Activated naive CD4-positive, alpha-beta T cell treated with anti-CD3 and anti-CD28 coated beads, Interleukin-2, amount 10 ng/mL, durations not matched to agents 7 days and 5 days (primary cell): ENCODE data around the gene SMCR8.
A peak's percentile ranks its signal among the peaks of the same experiment; 100 is the strongest.
"Not testable (repeated sequence)": the region's sequence is repeated elsewhere in the genome, so short reads cannot be mapped to it uniquely, and the experiment has no call there.

Source experiments
- CTCF ChIA-PET: fragments of 350-600 bp; sonication (Branson Sonifier 250); formaldehyde crosslinking; loops from one replicate; lab custom pipeline; 2021; ENCODE audit warnings: antibody characterized with exemption; lab: Charles Lee
- DNase-seq: peaks from one replicate; pipeline ENCODE4 v3.0.0-alpha.2; 2020
- H3K27ac Mint-ChIP-seq: one replicate; pipeline ENCODE4 v1.8.0; 2021; ENCODE audit warnings: mild to moderate bottlenecking, moderate library complexity, mixed read lengths
- H3K27me3 Mint-ChIP-seq: one replicate; pipeline ENCODE4 v1.8.0; 2021; ENCODE audit warnings: mild to moderate bottlenecking, mixed read lengths
- H3K36me3 Mint-ChIP-seq: one replicate; pipeline ENCODE4 v1.8.0; 2021; ENCODE audit warnings: mixed read lengths
- H3K4me1 Mint-ChIP-seq: one replicate; pipeline ENCODE4 v1.8.0; 2021; ENCODE audit warnings: mixed read lengths
- H3K4me3 Mint-ChIP-seq: one replicate; pipeline ENCODE4 v1.8.0; 2021; ENCODE audit warnings: mild to moderate bottlenecking, moderate library complexity, mixed read lengths
- H3K9me3 Mint-ChIP-seq: one replicate; pipeline ENCODE4 v1.8.0; 2021; ENCODE audit warnings: mixed read lengths

The SMCR8 gene

DNA sequence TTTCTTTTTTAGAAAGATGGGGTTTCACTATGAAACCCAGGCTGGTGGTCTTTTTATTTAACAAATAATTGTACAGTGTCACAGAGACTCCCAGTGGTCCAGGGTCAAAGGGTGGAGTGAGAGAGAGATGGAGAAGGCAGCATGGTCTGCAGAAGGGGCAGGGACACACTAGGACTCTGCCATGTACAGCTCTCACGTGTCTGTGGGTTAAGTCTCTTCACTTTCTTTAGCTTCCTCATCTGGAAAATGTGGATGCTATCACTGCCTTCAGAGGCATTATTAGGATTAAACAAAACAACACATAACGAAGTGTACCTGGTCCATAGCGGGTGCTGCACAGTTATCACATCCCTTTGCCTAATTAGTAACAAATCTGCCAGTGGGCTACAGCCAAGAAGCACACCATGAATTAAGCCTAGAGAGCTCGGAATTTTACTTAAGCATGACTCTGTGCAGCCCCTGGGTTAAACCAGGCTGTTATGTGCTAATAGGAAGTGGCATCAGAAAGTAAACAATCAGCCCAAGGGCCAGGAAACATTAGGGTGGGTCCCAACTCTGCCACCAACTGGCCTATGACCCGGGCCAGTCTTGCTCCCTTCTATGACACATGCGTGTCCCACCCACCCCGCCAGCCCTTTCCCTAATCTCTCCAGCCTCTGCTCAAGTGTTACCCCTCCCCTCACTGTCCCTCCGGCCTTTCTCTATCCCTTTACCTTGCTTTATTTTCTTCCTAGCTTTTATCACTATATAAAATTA, 14.2 kb upstream of the SMCR8 start:
- Mint-ChIP-seq H3K27ac (no peak overlapping the region), H3K36me3 (peaks cover 44% of the 10 kb centered on the region)
- CTCF ChIA-PET, result no interaction called here

DNA sequence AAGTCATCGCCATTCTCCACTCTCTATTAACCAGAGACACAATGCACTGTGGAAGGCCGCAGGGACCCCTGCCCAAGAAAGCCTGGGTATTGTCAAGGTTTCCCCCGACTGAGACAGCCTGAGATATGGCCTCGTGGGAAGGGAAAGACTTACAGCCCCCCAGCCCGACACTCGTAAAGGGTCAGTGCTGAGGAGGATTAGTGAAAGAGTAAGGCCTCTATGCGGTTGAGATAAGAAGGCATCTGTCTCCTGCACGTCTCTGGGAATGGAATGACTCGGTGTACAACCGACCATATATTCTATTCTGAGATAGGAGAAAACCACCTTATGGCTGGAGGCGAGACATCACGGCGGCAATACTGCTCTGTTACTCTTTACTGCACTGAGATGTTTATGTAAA, 11.9 kb upstream of the SMCR8 start:
- H3K4me3 Mint-ChIP-seq, H3K27me3 Mint-ChIP-seq, H3K4me1 Mint-ChIP-seq, CTCF ChIA-PET, H3K27ac Mint-ChIP-seq, H3K9me3 Mint-ChIP-seq, DNase-seq: not testable (repeated sequence)
- H3K36me3 Mint-ChIP-seq, result peaks cover 46% of the 10 kb centered on the region

More for the DNA sequence above, 14.2 kb upstream of the SMCR8 start:
- H3K9me3 Mint-ChIP-seq, result no peaks in the 10 kb centered on the region
- H3K27me3 Mint-ChIP-seq, result no peaks in the 10 kb centered on the region
- H3K4me1 Mint-ChIP-seq, result no peaks in the 10 kb centered on the region
- no peak for DNase-seq
- no peak overlapping the region for H3K4me3 Mint-ChIP-seq

GRCh38 chr17:18309202-18309601, 5.9 kb upstream of the SMCR8 start:
- peaks cover 38% of the 10 kb centered on the region for H3K36me3 Mint-ChIP-seq
- DNase-seq, result no peak
- no peaks in the 10 kb centered on the region for H3K9me3 Mint-ChIP-seq
- H3K27me3 Mint-ChIP-seq, result no peaks in the 10 kb centered on the region
- H3K4me3 Mint-ChIP-seq, result no peak overlapping the region
- peaks cover 32% of the 10 kb centered on the region for H3K4me1 Mint-ChIP-seq
- CTCF ChIA-PET, result no interaction called here
- H3K27ac Mint-ChIP-seq, result no peak overlapping the region

DNA sequence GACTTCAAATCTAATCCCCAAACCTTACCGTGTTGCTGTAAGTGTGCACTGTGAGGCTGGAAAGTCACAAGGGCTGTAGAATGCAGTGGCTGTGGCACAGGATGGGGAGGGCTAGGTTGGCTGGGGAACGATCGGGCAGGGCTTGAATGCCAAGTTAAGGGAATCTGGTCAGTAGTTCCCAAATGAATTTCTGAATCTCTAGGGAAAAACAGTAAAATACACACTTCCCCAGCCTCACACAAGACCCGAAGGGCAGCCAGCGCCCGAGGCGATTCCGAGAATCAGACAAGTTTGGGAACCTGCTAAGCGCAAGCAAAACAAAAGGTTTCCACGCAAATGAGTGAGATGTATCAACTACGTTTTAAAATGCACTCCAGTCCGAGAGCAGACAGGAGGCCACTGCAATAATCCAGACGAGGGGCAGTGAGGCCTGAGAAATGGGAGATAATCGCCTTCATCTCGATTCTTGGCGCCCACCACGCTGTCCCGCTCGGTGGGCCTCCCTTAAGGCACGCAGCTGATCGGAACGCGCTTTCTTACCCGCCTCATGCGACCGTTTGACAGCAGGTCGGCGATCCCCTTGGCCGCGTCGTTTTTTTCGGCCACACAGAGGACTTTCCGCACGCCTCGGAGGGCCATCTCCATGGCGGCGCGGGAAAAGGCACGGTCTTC, 898 bp upstream of the SMCR8 start:
- no peak for DNase-seq
- CTCF ChIA-PET, result interaction anchor here (0.6 kb wide), 1 partner anchor 1928 kb away, joined by 4 read pairs; no protein-coding TSS in a partner anchor
- H3K9me3 Mint-ChIP-seq, result no peaks in the 10 kb centered on the region
- peak overlapping the region; percentile 99 for H3K27ac Mint-ChIP-seq
- peak overlapping the region; percentile 89 for H3K4me3 Mint-ChIP-seq
- no peaks in the 10 kb centered on the region for H3K27me3 Mint-ChIP-seq
- peaks cover 48% of the 10 kb centered on the region for H3K36me3 Mint-ChIP-seq
- peaks cover 74% of the 10 kb centered on the region for H3K4me1 Mint-ChIP-seq

DNA sequence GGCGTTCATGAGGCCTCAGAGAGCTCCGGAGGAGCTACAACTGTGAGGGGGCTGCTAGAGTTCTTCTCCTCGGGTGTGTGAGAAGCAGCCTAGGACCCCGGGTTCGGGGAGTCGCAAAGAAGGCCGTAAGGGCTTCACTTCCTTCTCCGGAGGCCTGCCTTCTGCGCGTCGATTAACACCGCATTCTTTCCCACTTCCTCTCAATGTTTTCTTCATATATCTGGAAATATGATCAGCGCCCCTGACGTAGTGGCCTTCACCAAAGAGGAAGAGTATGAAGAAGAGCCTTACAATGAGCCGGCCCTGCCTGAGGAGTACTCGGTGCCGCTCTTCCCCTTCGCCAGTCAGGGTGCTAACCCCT, 449 bp downstream of the SMCR8 start:
- Mint-ChIP-seq H3K4me3 (peak overlapping the region; percentile 89), H3K27me3 (no peaks in the 10 kb centered on the region), H3K9me3 (no peaks in the 10 kb centered on the region), H3K4me1 (peaks cover 82% of the 10 kb centered on the region), H3K36me3 (peaks cover 49% of the 10 kb centered on the region), H3K27ac (peak overlapping the region; percentile 99)
- CTCF ChIA-PET, result no interaction called here
- peak; percentile 61 for DNase-seq

DNA sequence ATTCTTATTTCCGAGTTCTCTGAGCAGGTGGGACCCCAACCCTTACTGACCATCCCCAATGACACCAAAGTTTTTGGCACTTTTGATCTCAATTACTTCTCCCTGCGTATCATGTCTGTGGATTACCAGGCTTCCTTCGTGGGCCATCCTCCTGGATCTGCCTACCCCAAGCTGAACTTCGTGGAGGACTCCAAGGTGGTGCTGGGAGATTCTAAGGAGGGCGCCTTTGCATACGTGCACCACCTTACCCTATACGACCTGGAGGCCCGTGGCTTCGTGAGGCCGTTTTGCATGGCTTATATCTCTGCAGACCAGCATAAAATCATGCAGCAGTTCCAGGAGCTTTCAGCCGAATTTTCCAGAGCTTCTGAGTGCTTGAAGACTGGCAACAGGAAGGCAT, 868 bp downstream of the SMCR8 start:
- H3K27ac Mint-ChIP-seq, result peak overlapping the region; percentile 99
- DNase-seq, result no peak
- H3K9me3 Mint-ChIP-seq, result no peaks in the 10 kb centered on the region
- H3K4me1 Mint-ChIP-seq, result peaks cover 83% of the 10 kb centered on the region
- peaks cover 49% of the 10 kb centered on the region for H3K36me3 Mint-ChIP-seq
- CTCF ChIA-PET, result no interaction called here
- peak overlapping the region; percentile 89 for H3K4me3 Mint-ChIP-seq
- H3K27me3 Mint-ChIP-seq, result no peaks in the 10 kb centered on the region

DNA sequence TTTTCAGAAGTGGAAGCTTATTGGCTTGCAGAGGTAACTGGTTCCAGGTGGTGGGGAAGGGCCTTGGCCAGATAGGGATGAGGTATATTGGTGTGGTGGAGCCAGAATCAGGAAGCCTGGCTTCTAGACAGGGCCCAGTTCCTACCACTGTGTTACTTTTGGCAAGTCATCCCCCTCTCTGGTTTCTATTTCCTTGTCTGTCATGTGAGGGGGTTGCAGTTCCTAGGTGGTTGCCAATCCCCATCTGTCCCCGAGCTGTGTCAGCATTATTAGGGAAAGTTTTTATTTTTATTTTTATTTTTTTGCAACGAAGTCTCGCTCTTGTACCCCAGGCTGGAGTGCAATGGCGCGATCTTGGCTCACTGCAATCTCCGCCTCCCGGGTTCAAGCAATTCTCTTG, 3.0 kb downstream of the SMCR8 start:
- Mint-ChIP-seq H3K36me3 (peaks cover 45% of the 10 kb centered on the region), H3K27ac (peak overlapping the region; percentile 49), H3K27me3 (no peaks in the 10 kb centered on the region), H3K4me1 (peaks cover 65% of the 10 kb centered on the region), H3K4me3 (peak overlapping the region; percentile 18), H3K9me3 (no peaks in the 10 kb centered on the region)
- DNase-seq, result no peak
- CTCF ChIA-PET, result no interaction called here

GRCh38 chr17:18318771-18319450, 3.8 kb downstream of the SMCR8 start:
- CTCF ChIA-PET, result no interaction called here
- Mint-ChIP-seq H3K36me3 (peaks cover 42% of the 10 kb centered on the region), H3K27me3 (no peaks in the 10 kb centered on the region), H3K27ac (no peak overlapping the region), H3K9me3 (no peaks in the 10 kb centered on the region), H3K4me1 (peaks cover 57% of the 10 kb centered on the region), H3K4me3 (no peak overlapping the region)
- no peak for DNase-seq

DNA sequence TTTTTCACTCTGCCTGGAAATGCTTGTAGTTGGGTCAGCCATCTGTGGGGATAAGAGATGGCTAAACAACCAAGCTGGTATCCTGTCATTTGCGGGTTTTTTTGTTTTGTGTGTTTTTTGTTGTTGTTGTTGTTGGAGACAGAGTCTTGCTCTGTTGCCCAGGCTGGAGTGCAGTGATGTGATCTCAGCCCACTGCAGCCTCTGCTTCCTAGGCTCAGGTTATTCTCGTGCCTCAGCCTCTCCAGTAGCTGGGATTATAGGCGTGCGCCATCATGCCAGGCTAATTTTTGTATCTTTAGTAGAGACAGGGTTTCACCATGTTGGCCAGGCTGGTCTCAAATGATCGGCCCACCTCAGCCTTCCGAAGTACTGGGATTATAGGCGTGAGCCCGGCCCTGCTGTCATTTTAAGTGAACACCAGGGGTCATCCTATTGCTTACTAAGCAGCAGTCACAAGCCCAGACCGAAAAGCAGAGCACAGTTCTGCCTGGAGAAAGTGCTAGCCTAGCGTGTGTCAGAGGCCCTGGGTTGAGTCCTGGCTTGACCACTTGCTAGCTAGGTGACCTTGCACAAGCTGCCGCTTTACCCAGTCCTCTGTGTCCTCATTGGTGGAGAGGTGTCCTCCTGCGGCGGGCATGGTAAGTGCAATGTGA, 4.6 kb downstream of the SMCR8 start:
- Mint-ChIP-seq H3K27ac (peak overlapping the region; percentile 68), H3K27me3 (no peaks in the 10 kb centered on the region), H3K36me3 (peaks cover 47% of the 10 kb centered on the region), H3K4me3 (no peak overlapping the region), H3K4me1 (peaks cover 57% of the 10 kb centered on the region), H3K9me3 (no peaks in the 10 kb centered on the region)
- peak; percentile 33 for DNase-seq
- CTCF ChIA-PET, result interaction anchor here (1.1 to 1.8 kb wide), 2 partner anchors 43 to 71 kb away, joined by 4 to 6 read pairs; no protein-coding TSS in a partner anchor

DNA sequence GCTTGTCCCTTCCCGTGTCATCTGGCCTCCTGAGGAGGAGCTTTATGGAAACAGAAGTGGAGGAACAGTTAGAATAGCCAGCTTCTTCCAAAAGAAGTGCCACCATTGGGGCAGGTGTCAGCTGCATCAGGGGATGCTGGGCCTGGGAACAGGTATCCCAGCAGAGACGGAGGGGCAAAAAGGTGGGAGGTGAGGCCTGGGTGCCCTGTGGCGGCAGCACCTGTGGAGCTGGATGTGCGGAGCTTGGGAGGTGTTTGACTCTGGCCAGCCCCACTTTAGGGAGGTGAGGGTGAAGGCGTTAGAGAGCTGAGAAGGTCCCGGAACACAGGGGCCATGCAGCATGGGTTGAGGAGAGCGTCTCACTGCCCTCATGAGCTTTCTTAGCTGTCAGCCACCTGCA, 5.2 kb downstream of the SMCR8 start:
- Mint-ChIP-seq H3K27ac (no peak overlapping the region), H3K9me3 (no peaks in the 10 kb centered on the region), H3K36me3 (peaks cover 51% of the 10 kb centered on the region), H3K27me3 (no peaks in the 10 kb centered on the region), H3K4me1 (peaks cover 52% of the 10 kb centered on the region), H3K4me3 (no peak overlapping the region)
- CTCF ChIA-PET, result interaction anchor here (1.1 to 1.8 kb wide), 2 partner anchors 42 to 71 kb away, joined by 4 to 6 read pairs; no protein-coding TSS in a partner anchor
- DNase-seq, result no peak

DNA sequence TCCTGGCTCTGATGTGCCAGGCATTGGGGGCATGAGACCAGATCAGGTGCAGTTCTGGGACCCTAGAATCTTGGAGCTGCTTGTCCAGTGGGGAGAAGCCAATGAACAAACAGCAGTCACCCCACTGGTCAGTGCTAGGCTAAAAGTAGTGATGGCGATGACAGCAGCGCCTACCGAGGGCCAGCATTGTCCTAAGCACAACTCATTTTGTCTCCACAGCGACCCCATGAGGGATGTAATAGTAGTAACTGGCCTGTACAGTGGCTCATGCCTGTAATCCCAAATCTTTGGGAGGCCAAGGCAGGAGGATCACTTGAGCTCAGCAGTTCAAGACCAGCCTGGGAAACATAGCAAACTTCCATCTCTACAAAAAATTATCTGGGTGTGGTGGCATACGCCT, 6.2 kb downstream of the SMCR8 start:
- Mint-ChIP-seq H3K4me1 (peaks cover 43% of the 10 kb centered on the region), H3K9me3 (no peaks in the 10 kb centered on the region), H3K36me3 (peaks cover 45% of the 10 kb centered on the region), H3K27ac (no peak overlapping the region), H3K27me3 (no peaks in the 10 kb centered on the region), H3K4me3 (no peak overlapping the region)
- CTCF ChIA-PET, result interaction anchor here (0.5 to 1.8 kb wide), 3 partner anchors 13 to 398 kb away, joined by 3 to 6 read pairs (median 3); no protein-coding TSS in a partner anchor
- no peak for DNase-seq

DNA sequence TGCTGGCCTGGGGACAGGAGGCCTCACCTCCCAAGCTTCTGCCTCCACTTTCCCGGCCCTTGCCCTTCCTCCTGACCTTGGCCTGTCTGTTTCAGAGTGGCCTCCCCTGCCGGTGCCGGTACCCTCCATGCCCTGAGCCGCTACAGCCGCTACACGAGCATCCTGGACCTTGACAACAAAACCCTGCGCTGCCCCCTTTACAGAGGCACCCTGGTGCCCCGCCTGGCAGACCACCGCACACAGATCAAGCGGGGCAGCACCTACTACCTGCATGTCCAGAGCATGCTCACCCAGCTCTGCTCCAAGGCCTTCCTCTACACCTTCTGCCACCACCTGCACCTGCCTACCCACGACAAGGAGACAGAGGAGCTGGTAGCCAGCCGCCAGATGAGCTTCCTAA, 7.4 kb downstream of the SMCR8 start:
- H3K36me3 Mint-ChIP-seq, result peaks cover 39% of the 10 kb centered on the region
- DNase-seq, result no peak
- no peaks in the 10 kb centered on the region for H3K9me3 Mint-ChIP-seq
- no peaks in the 10 kb centered on the region for H3K27me3 Mint-ChIP-seq
- H3K27ac Mint-ChIP-seq, result no peak overlapping the region
- no peak overlapping the region for H3K4me3 Mint-ChIP-seq
- H3K4me1 Mint-ChIP-seq, result peaks cover 30% of the 10 kb centered on the region
- CTCF ChIA-PET, result interaction anchor here (1.2 kb wide), 1 partner anchor 104 kb away, joined by 3 read pairs; no protein-coding TSS in a partner anchor

DNA sequence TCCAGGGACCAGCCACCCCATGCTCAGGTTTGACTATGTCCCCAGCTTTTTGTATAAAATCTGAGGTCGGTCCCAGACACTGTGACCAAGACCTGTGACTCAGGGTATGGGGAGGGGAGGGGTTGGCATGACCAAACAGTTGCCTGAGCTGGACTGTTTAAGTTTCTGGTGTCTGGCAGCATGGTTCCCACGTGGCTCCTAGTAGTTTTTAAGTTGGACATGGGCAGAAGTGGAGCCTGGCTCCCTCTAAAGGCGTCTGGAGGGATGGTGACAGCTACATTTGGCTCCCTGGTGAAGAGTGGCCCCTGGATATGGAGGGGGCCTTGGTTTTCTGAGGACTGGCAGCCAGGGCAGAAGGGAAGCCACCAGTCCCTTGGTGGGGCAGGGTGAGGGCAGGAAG, 7.9 kb downstream of the SMCR8 start:
- Mint-ChIP-seq H3K4me1 (peaks cover 26% of the 10 kb centered on the region), H3K27ac (no peak overlapping the region), H3K4me3 (no peak overlapping the region), H3K36me3 (peaks cover 35% of the 10 kb centered on the region), H3K27me3 (no peaks in the 10 kb centered on the region), H3K9me3 (no peaks in the 10 kb centered on the region)
- DNase-seq, result no peak
- CTCF ChIA-PET, result interaction anchor here (1.2 kb wide), 1 partner anchor 105 kb away, joined by 3 read pairs; no protein-coding TSS in a partner anchor
